ENCODE data around the gene CADPS2.

DNA sequence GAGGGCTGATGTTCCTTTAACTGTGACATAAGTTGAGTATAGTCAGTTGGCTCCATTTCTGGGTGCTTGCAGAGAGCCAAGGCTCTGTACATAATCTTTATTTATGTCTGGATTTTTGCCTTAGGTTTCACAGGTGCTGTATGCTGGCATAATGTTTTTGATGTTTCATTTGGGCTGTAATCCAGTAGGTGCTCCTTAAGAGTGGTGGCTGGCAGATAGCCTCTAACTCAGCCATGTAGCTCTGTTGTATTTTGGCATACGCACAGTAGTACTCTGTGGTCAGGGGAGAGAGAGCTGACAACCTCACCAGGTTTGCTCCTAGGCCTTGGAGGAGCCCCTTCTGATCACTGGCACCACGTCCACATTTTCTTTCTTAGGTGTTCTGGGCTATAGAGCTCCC, 248.5 kb downstream of the CADPS2 start:
- TF ChIP-seq CTCF (conservative IDR thresholded peaks at IDR 0.05; ENCODE audit: low read length) = no peak
- TF ChIP-seq EZH2phosphoT487 (IDR thresholded peaks at IDR 0.05; ENCODE audit: borderline replicate concordance, low read depth, low read length) = no peak
